HEK293 (cell line): ENCODE measurements around the gene MYH6.

ENCODE experiments used
- CTCF ChIA-PET: fragments of 350-600 bp; formaldehyde crosslinking; extraction: SDS; loops from one replicate; lab custom pipeline; 2021; ENCODE audit warnings: antibody characterized with exemption; lab: Yijun Ruan, JAX
- POLR2A ChIA-PET: fragments of 300-600 bp; formaldehyde crosslinking; extraction: SDS; loops from one replicate; lab custom pipeline; 2020; ENCODE audit warnings: antibody characterized with exemption, inconsistent platforms; lab: Yijun Ruan, JAX
- H3K27ac ChIP-seq: fragments of 200-500 bp; sonication (Bioruptor generic); 2 replicates; pipeline ENCODE4 v1.5.1; 2014; ENCODE audit warnings: low read depth, low read length, control low read depth, inconsistent platforms; ENCODE audit errors: extremely low read depth
- H3K36me3 ChIP-seq, 2 experiments: fragments of 200-500 bp in 1 of 2; sonication (Bioruptor generic) in 1 of 2; 1 replicate in 1 of 2; 2 replicates in 1 of 2; pipeline ENCODE4 v1.5.1; 2014 to 2017; ENCODE audit warnings: inconsistent platforms in 2 of 2, low read length in 2 of 2; ENCODE audit not compliant: control insufficient read depth in 2 of 2, insufficient read depth in 1 of 2
- H3K4me1 ChIP-seq: fragments of 200-500 bp; sonication (Bioruptor generic); 2 replicates; pipeline ENCODE4 v1.5.1; 2014; ENCODE audit warnings: mild to moderate bottlenecking, low read length, inconsistent platforms; ENCODE audit not compliant: control insufficient read depth, insufficient read depth
- H3K4me3 ChIP-seq: 2 replicates; pipeline ENCODE4 v1.5.1; 2011; ENCODE audit warnings: low read depth, mild to moderate bottlenecking, control low read depth, low read length, moderate library complexity
- H3K9me3 ChIP-seq: fragments of 200-500 bp; sonication (Bioruptor generic); 2 replicates; pipeline ENCODE4 v1.5.1; 2014; ENCODE audit warnings: low read depth, low read length, inconsistent platforms; ENCODE audit not compliant: control insufficient read depth, insufficient read depth
- BCL11A ChIP-seq: fragments of 450-650 bp; formaldehyde crosslinking; IDR thresholded peaks from 2 replicates; pipeline ENCODE4 v1.5.1; 2016; ENCODE audit warnings: low read depth, missing biosample characterization, missing genetic modification characterization
- FEZF1 ChIP-seq: fragments of 450-650 bp; formaldehyde crosslinking; IDR thresholded peaks from 2 replicates; pipeline ENCODE4 v1.5.1; 2016; ENCODE audit warnings: missing biosample characterization, missing genetic modification characterization
- GLI4 ChIP-seq: fragments of 450-650 bp; formaldehyde crosslinking; IDR thresholded peaks from 2 replicates; pipeline ENCODE4 v1.5.1; 2016; ENCODE audit warnings: missing biosample characterization, missing genetic modification characterization
- OVOL3 ChIP-seq: fragments of 450-650 bp; formaldehyde crosslinking; IDR thresholded peaks from 2 replicates; pipeline ENCODE4 v1.5.1; 2016; ENCODE audit warnings: missing biosample characterization, missing genetic modification characterization
- SCRT2 ChIP-seq: fragments of 450-650 bp; formaldehyde crosslinking; IDR thresholded peaks from 2 replicates; pipeline ENCODE4 v1.5.1; 2016; ENCODE audit warnings: missing biosample characterization, missing genetic modification characterization
- ZBTB20 ChIP-seq: fragments of 450-650 bp; formaldehyde crosslinking; IDR thresholded peaks from 2 replicates; pipeline ENCODE4 v1.5.1; 2016; ENCODE audit warnings: missing biosample characterization, missing genetic modification characterization
- ZBTB48 ChIP-seq: fragments of 450-650 bp; formaldehyde crosslinking; IDR thresholded peaks from 2 replicates; pipeline ENCODE4 v1.5.1; 2016; ENCODE audit warnings: missing biosample characterization, missing genetic modification characterization
- ZBTB6 ChIP-seq: fragments of 450-650 bp; formaldehyde crosslinking; IDR thresholded peaks from 2 replicates; pipeline ENCODE4 v1.5.1; 2017; ENCODE audit warnings: missing biosample characterization, missing genetic modification characterization
- ZFP69B ChIP-seq: fragments of 450-650 bp; formaldehyde crosslinking; IDR thresholded peaks from 2 replicates; pipeline ENCODE4 v1.5.1; 2016; ENCODE audit warnings: missing biosample characterization, missing genetic modification characterization
- ZIC2 ChIP-seq: fragments of 450-650 bp; formaldehyde crosslinking; IDR thresholded peaks from 2 replicates; pipeline ENCODE4 v1.5.1; 2016; ENCODE audit warnings: missing biosample characterization, missing genetic modification characterization
- ZNF112 ChIP-seq: fragments of 450-650 bp; formaldehyde crosslinking; IDR thresholded peaks from 2 replicates; pipeline ENCODE4 v1.5.0; 2017; ENCODE audit warnings: missing biosample characterization, missing genetic modification characterization
- ZNF114 ChIP-seq: fragments of 450-650 bp; formaldehyde crosslinking; IDR thresholded peaks from 2 replicates; pipeline ENCODE4 v1.5.0; 2017; ENCODE audit warnings: missing biosample characterization, missing genetic modification characterization
- ZNF19 ChIP-seq: fragments of 450-650 bp; formaldehyde crosslinking; IDR thresholded peaks from 2 replicates; pipeline ENCODE4; 2016; ENCODE audit warnings: missing biosample characterization, missing genetic modification characterization, low read depth
- ZNF23 ChIP-seq: fragments of 450-650 bp; formaldehyde crosslinking; IDR thresholded peaks from 2 replicates; pipeline ENCODE4 v1.5.1; 2016; ENCODE audit warnings: missing biosample characterization, missing genetic modification characterization, borderline replicate concordance
- ZNF266 ChIP-seq: fragments of 450-650 bp; formaldehyde crosslinking; IDR thresholded peaks from 2 replicates; pipeline ENCODE4 v1.5.1; 2016; ENCODE audit warnings: missing biosample characterization, missing genetic modification characterization, low read depth
- ZNF302 ChIP-seq: fragments of 450-650 bp; formaldehyde crosslinking; IDR thresholded peaks from 2 replicates; pipeline ENCODE4 v1.5.1; 2016; ENCODE audit warnings: missing biosample characterization, missing genetic modification characterization, low read depth
- ZNF341 ChIP-seq: fragments of 450-650 bp; formaldehyde crosslinking; IDR thresholded peaks from 2 replicates; pipeline ENCODE4; 2016; ENCODE audit warnings: low read depth, missing biosample characterization, missing genetic modification characterization
- ZNF354C ChIP-seq: fragments of 450-650 bp; formaldehyde crosslinking; IDR thresholded peaks from 2 replicates; pipeline ENCODE4 v1.5.1; 2016; ENCODE audit warnings: missing biosample characterization, missing genetic modification characterization, low read depth, borderline replicate concordance
- ZNF391 ChIP-seq: fragments of 450-650 bp; formaldehyde crosslinking; IDR thresholded peaks from 2 replicates; pipeline ENCODE4 v1.5.1; 2016; ENCODE audit warnings: low read depth, missing biosample characterization, missing genetic modification characterization, borderline replicate concordance
- ZNF398 ChIP-seq: fragments of 450-650 bp; formaldehyde crosslinking; IDR thresholded peaks from 2 replicates; pipeline ENCODE4 v1.5.1; 2017; ENCODE audit warnings: missing biosample characterization, missing genetic modification characterization
- ZNF514 ChIP-seq: fragments of 450-650 bp; formaldehyde crosslinking; IDR thresholded peaks from 2 replicates; pipeline ENCODE4 v1.5.1; 2016; ENCODE audit warnings: missing biosample characterization, missing genetic modification characterization
- ZNF561 ChIP-seq: fragments of 450-650 bp; IDR thresholded peaks from 2 replicates; pipeline ENCODE4 v1.5.1; 2018; ENCODE audit warnings: missing biosample characterization, missing genetic modification characterization, borderline replicate concordance
- ZNF600 ChIP-seq: fragments of 450-650 bp; formaldehyde crosslinking; IDR thresholded peaks from 2 replicates; pipeline ENCODE4 v1.5.1; 2016; ENCODE audit warnings: missing biosample characterization, missing genetic modification characterization
- ZNF626 ChIP-seq: fragments of 450-650 bp; sonication (Bioruptor Pico); formaldehyde crosslinking; IDR thresholded peaks from 2 replicates; pipeline ENCODE4 v1.5.1; 2018; ENCODE audit warnings: missing biosample characterization, missing genetic modification characterization, inconsistent platforms
- ZNF692 ChIP-seq: fragments of 450-650 bp; formaldehyde crosslinking; IDR thresholded peaks from 2 replicates; pipeline ENCODE4 v1.5.1; 2016; ENCODE audit warnings: missing biosample characterization, missing genetic modification characterization
- ZNF785 ChIP-seq: fragments of 450-650 bp; formaldehyde crosslinking; IDR thresholded peaks from 2 replicates; pipeline ENCODE4 v1.5.1; 2016; ENCODE audit warnings: missing biosample characterization, missing genetic modification characterization
- ZSCAN16 ChIP-seq: fragments of 450-650 bp; formaldehyde crosslinking; IDR thresholded peaks from 2 replicates; pipeline ENCODE4 v1.5.1; 2016; ENCODE audit warnings: missing biosample characterization, missing genetic modification characterization
- ZSCAN5A ChIP-seq: fragments of 450-650 bp; formaldehyde crosslinking; IDR thresholded peaks from 2 replicates; pipeline ENCODE4 v1.5.1; 2016; ENCODE audit warnings: missing biosample characterization, missing genetic modification characterization

MYH6 gene

GRCh38 chr14:23387916-23388882 is 19.9 kb downstream of the MYH6 start:
- no peak overlapping the region for H3K27ac ChIP-seq
- no peak for TF ChIP-seq ZNF19 (tag by site-specific recombination)
- TF ChIP-seq ZNF398 (tag by site-specific recombination), result no peak
- TF ChIP-seq ZNF112, result no peak
- TF ChIP-seq ZNF354C (tag by site-specific recombination), result no peak
- TF ChIP-seq OVOL3, result no peak
- no peak for TF ChIP-seq ZIC2 (tag by site-specific recombination)
- TF ChIP-seq ZNF302 (tag by site-specific recombination), result no peak
- TF ChIP-seq SCRT2 (tag by site-specific recombination), result no peak
- no peak for TF ChIP-seq FEZF1
- TF ChIP-seq ZSCAN16 (tag by site-specific recombination), result no peak
- TF ChIP-seq ZSCAN5A (tag by site-specific recombination), result no peak
- no peak for TF ChIP-seq ZNF692 (tag by site-specific recombination)
- no peak for TF ChIP-seq ZNF391 (tag by site-specific recombination)
- H3K4me3 ChIP-seq, result no peak overlapping the region
- CTCF ChIA-PET, result interaction anchor here (0.8 to 7.1 kb wide), 3 partner anchors 8 to 832 kb away, joined by 3 to 34 read pairs (median 6); no protein-coding TSS in a partner anchor
- POLR2A ChIA-PET, result no interaction called here
- H3K4me1 ChIP-seq, result no peaks in the 10 kb centered on the region
- no peaks in the 10 kb centered on the region for H3K36me3 ChIP-seq
- no peaks in the 10 kb centered on the region for H3K9me3 ChIP-seq

- Histone ChIP-seq H3K36me3 (no peaks in the 10 kb centered on the region), H3K27ac (no peak overlapping the region), H3K4me1 (no peaks in the 10 kb centered on the region), H3K4me3 (no peak overlapping the region), H3K9me3 (no peaks in the 10 kb centered on the region)
- CTCF ChIA-PET, result interaction anchor here (1.5 kb wide), 1 partner anchor 60 kb away, joined by 3 read pairs; no protein-coding TSS in a partner anchor
- POLR2A ChIA-PET, result no interaction called here
- TF ChIP-seq ZNF600 (tag by site-specific recombination) (no peak), ZNF23 (tag by site-specific recombination) (no peak), ZNF341 (tag by site-specific recombination) (no peak), ZNF354C (tag by site-specific recombination) (no peak), GLI4 (tag by site-specific recombination) (no peak), BCL11A (tag by site-specific recombination) (no peak), ZBTB48 (tag by site-specific recombination) (no peak), ZBTB20 (tag by site-specific recombination) (no peak), ZNF626 (no peak), ZFP69B (tag by site-specific recombination) (no peak), ZNF785 (tag by site-specific recombination) (no peak), ZNF266 (tag by site-specific recombination) (no peak), ZBTB6 (no peak), ZNF114 (tag by site-specific recombination) (no peak), ZNF514 (no peak), ZNF561 (no peak), ZNF398 (tag by site-specific recombination) (no peak)
Observed at GRCh38 chr14:23386999-23387398, 21.1 kb downstream of the MYH6 start.
